MM.1S (cell line): ENCODE results near the gene HBA2.
"Not testable (repeated sequence)": the region's sequence is repeated elsewhere in the genome, so short reads cannot be mapped to it uniquely, and the experiment has no call there.

ENCODE experiments used
- DNase-seq: peaks from one replicate; pipeline ENCODE4 v3.0.0-alpha.2; 2015
- H2AFZ ChIP-seq: fragments of 300-600 bp; sonication (generic); 2 replicates; pipeline ENCODE4 v1.6.0; 2016; ENCODE audit warnings: antibody characterized with exemption, low read length
- H3F3A ChIP-seq: fragments of 300-600 bp; sonication (generic); 2 replicates; pipeline ENCODE4 v1.6.1; 2016; ENCODE audit warnings: mild to moderate bottlenecking, antibody characterized with exemption, low read length, moderate library complexity, mixed read lengths; ENCODE audit not compliant: insufficient read depth
- H3K27ac ChIP-seq: fragments of 300-600 bp; sonication (generic); 2 replicates; pipeline ENCODE4 v1.5.1; 2016; ENCODE audit warnings: mild to moderate bottlenecking, low read length
- H3K27me3 ChIP-seq: fragments of 300-600 bp; sonication (generic); replicated peaks from 2 replicates; pipeline ENCODE4 v1.6.0; 2016; ENCODE audit warnings: low read length; ENCODE audit not compliant: insufficient read depth
- H3K36me3 ChIP-seq: fragments of 300-600 bp; sonication (generic); replicated peaks from 2 replicates; pipeline ENCODE4 v1.6.1; 2016; ENCODE audit warnings: mild to moderate bottlenecking, low read length, mixed read lengths; ENCODE audit not compliant: insufficient read depth
- H3K4me1 ChIP-seq: fragments of 300-600 bp; sonication (generic); 2 replicates; pipeline ENCODE4 v1.6.1; 2016; ENCODE audit warnings: low read length, mixed read lengths
- H3K4me2 ChIP-seq: fragments of 300-600 bp; sonication (generic); 2 replicates; pipeline ENCODE4 v1.6.0; 2016; ENCODE audit warnings: low read depth, low read length
- H3K4me3 ChIP-seq: fragments of 300-600 bp; sonication (generic); 2 replicates; pipeline ENCODE4 v1.5.1; 2016; ENCODE audit warnings: low read length, mixed read lengths
- H3K79me2 ChIP-seq: fragments of 300-600 bp; sonication (generic); 2 replicates; pipeline ENCODE4 v1.6.1; 2016; ENCODE audit warnings: mixed run types, low read length, mixed read lengths
- H3K9ac ChIP-seq: fragments of 300-600 bp; sonication (generic); 2 replicates; pipeline ENCODE4 v1.6.1; 2016; ENCODE audit warnings: low read length, mixed read lengths
- H3K9me2 ChIP-seq: fragments of 300-600 bp; sonication (generic); replicated peaks from 2 replicates; pipeline ENCODE4 v1.6.1; 2016; ENCODE audit warnings: mild to moderate bottlenecking, low read length, mixed read lengths; ENCODE audit not compliant: insufficient read depth
- H3K9me3 ChIP-seq: fragments of 300-600 bp; sonication (generic); replicated peaks from 2 replicates; pipeline ENCODE4 v1.6.1; 2016; ENCODE audit warnings: mild to moderate bottlenecking, low read length, mixed read lengths; ENCODE audit not compliant: insufficient read depth
- H4K20me1 ChIP-seq: fragments of 300-600 bp; sonication (generic); 2 replicates; pipeline ENCODE4 v1.6.1; 2016; ENCODE audit warnings: mild to moderate bottlenecking, low read length, moderate library complexity, mixed read lengths; ENCODE audit not compliant: insufficient read depth
- EZH2 ChIP-seq: fragments of 300-600 bp; sonication (generic); optimal IDR thresholded peaks from 2 replicates; pipeline ENCODE3; 2017; ENCODE audit warnings: low read depth, mild to moderate bottlenecking, antibody characterized with exemption, low read length, mixed read lengths
- EZH2phosphoT487 ChIP-seq: fragments of 300-600 bp; sonication (generic); IDR thresholded peaks from 2 replicates; pipeline ENCODE4 v1.6.1; 2018; ENCODE audit warnings: antibody characterized with exemption, low read length
- TF ChIP-seq, protein P1 (sequence below): fragments of 300-600 bp; sonication (generic); IDR thresholded peaks from 2 replicates; pipeline ENCODE4 v1.5.1; 2016; ENCODE audit warnings: antibody characterized with exemption, low read length, mixed read lengths

HBA2 gene

DNA sequence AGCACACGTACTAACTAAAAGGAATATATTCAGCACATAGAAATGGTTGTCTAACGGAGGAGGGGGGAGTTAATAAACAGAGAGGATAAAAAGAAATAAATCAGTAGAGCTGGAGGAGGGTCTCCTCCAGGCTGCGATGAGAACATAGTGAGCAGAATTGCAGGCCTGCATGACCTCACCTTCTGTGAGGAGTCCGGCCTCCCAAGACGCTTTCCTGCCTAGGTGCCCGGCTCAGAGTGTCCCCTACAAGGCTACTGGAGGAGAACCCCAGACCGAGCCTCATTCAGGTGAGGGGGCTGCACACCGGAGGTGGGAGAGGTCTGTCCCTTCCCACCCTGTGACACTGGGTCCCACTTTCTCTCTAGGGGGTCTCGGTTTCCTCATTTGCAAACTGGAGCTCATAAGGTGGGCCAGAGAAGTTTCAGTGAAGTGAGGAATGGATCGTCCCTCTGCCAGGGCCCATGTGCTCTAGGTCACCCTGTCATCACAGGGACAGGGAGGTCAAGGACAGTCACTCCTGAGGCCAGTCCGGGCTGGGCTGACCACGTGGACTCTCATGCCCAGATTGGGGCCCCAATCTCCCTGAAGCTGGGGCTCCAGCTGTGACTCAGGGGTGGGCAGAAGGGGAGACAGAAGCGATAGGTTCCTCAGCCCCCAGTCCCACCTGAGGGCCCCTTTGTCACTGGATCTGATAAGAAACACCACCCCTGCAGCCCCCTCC is 10.2 kb upstream of the HBA2 start:
- no peak for DNase-seq
- TF ChIP-seq, protein P1, sequence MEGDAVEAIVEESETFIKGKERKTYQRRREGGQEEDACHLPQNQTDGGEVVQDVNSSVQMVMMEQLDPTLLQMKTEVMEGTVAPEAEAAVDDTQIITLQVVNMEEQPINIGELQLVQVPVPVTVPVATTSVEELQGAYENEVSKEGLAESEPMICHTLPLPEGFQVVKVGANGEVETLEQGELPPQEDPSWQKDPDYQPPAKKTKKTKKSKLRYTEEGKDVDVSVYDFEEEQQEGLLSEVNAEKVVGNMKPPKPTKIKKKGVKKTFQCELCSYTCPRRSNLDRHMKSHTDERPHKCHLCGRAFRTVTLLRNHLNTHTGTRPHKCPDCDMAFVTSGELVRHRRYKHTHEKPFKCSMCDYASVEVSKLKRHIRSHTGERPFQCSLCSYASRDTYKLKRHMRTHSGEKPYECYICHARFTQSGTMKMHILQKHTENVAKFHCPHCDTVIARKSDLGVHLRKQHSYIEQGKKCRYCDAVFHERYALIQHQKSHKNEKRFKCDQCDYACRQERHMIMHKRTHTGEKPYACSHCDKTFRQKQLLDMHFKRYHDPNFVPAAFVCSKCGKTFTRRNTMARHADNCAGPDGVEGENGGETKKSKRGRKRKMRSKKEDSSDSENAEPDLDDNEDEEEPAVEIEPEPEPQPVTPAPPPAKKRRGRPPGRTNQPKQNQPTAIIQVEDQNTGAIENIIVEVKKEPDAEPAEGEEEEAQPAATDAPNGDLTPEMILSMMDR, result no peak
- no peak for TF ChIP-seq EZH2phosphoT487
- TF ChIP-seq EZH2, result no peak
- Histone ChIP-seq H3K9ac (no peak overlapping the region), H3K27ac (no peak overlapping the region), H3K4me2 (no peak overlapping the region), H2AFZ (no peak overlapping the region), H3K27me3 (peaks cover 66% of the 10 kb centered on the region), H3K4me1 (no peaks in the 10 kb centered on the region), H3K9me2 (no peaks in the 10 kb centered on the region), H3K36me3 (no peaks in the 10 kb centered on the region), H3F3A (no peaks in the 10 kb centered on the region), H3K9me3 (no peaks in the 10 kb centered on the region), H3K4me3 (no peak overlapping the region), H4K20me1 (no peaks in the 10 kb centered on the region), H3K79me2 (no peaks in the 10 kb centered on the region)

DNA sequence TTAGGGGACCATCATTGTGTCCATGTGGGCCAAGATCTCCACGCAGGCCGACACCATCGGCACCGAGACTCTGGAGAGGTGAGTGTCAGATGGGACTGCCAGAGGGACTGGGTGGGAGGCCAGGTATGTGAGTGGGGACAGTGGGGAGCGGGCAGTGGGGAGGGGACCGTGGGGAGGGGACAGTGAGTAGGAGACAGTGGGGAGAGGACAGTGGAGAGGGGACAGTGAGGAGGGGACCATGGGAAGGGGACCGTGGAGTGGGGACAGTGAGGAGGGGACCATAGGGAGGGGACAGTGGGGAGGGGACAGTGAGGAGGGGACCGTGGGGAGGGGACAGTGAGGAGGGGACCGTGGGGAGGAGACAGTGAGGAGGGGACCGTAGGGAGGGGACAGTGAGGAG is 9.5 kb upstream of the HBA2 start:
- not testable (repeated sequence) for H2AFZ ChIP-seq, H3K27ac ChIP-seq, H3K4me3 ChIP-seq, H3K4me2 ChIP-seq, H3K36me3 ChIP-seq, H3K9me2 ChIP-seq, DNase-seq, H3K4me1 ChIP-seq, H3K79me2 ChIP-seq, H4K20me1 ChIP-seq, H3K9me3 ChIP-seq, H3K9ac ChIP-seq, H3F3A ChIP-seq
- peaks cover 66% of the 10 kb centered on the region for H3K27me3 ChIP-seq

DNA sequence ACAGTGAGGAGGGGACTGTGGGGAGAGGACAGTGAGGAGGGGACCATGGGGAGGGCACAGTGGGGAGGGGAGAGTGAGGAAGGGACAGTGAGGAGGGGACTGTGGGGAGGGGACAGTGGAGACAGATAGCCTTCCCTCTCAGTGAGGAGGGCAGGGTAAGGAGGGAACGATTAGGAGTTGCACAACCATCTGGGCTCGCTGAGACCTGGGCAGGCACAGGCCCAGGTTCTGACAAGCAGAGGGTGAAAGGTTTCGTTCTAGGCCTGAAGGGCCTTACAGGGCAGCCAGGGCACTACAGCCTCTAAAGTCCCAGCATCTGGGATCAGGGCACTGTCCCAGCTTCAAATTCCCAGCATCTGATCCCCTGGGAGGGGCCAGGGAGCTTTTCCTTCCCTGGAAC is 9.0 kb upstream of the HBA2 start:
- not testable (repeated sequence) for DNase-seq, H3K27ac ChIP-seq, H4K20me1 ChIP-seq, H3K79me2 ChIP-seq, H3K4me3 ChIP-seq, H2AFZ ChIP-seq, H3K9me3 ChIP-seq, H3K9ac ChIP-seq, H3K36me3 ChIP-seq, H3F3A ChIP-seq, H3K4me1 ChIP-seq, H3K4me2 ChIP-seq, H3K9me2 ChIP-seq
- peaks cover 60% of the 10 kb centered on the region for H3K27me3 ChIP-seq

DNA sequence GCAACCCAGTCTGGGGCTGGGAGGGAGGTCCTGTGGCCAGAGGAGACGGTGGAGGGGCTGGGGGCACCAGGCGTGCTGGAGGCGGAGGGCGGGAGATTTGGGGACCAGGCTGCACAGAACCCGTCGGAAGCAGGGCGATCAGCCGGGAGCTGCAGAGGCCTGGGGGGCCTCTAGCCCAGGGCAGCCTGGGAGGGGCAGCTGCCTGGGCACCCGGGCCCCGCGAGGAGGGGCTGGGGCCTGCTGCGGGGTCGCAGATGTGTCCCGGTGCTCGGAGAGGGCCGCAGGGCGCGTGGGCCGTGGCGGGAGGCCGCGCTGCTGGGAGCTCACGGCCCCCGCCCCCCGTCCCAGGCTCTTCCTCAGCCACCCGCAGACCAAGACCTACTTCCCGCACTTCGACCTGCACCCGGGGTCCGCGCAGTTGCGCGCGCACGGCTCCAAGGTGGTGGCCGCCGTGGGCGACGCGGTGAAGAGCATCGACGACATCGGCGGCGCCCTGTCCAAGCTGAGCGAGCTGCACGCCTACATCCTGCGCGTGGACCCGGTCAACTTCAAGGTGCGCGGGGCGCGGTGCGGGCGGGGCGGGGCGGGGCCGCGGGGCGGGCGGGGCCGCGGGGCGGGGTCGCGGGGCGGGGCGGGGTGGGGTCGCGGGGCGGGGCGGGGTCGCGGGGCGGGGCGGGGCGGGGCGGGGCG is 8.4 kb upstream of the HBA2 start:
- not testable (repeated sequence) for H3K9me3 ChIP-seq, H3K27ac ChIP-seq, H3K9me2 ChIP-seq, H3K4me1 ChIP-seq, H3K36me3 ChIP-seq, H3K9ac ChIP-seq, H3K79me2 ChIP-seq, H2AFZ ChIP-seq, DNase-seq, H4K20me1 ChIP-seq, H3F3A ChIP-seq, H3K4me3 ChIP-seq, H3K4me2 ChIP-seq
- H3K27me3 ChIP-seq, result peaks cover 58% of the 10 kb centered on the region
